Progenitor cell of endocrine pancreas (in vitro differentiated cells): ENCODE results near the gene STX8. TPM values are rescaled to one million over a fixed set of nuclear protein-coding genes. Genes with fewer than 3 reads are reported as not detected.

ENCODE experiments used
- DNase-seq: peaks from one replicate; pipeline ENCODE4 v3.0.0; 2021; ENCODE audit warnings: low spot score; ENCODE audit not compliant: unreplicated experiment
- H3K27ac Mint-ChIP-seq: 2 replicates; pipeline ENCODE4 v1.8.0; 2021; ENCODE audit warnings: mild to moderate bottlenecking, moderate library complexity, mixed read lengths
- H3K27me3 Mint-ChIP-seq: 2 replicates; pipeline ENCODE4 v1.8.0; 2021; ENCODE audit warnings: mixed read lengths
- H3K36me3 Mint-ChIP-seq: 2 replicates; pipeline ENCODE4 v1.8.0; 2022; ENCODE audit warnings: mixed read lengths; ENCODE audit not compliant: insufficient read depth
- H3K4me1 Mint-ChIP-seq: 2 replicates; pipeline ENCODE4 v1.8.0; 2021; ENCODE audit warnings: low read depth, mixed read lengths
- H3K4me3 Mint-ChIP-seq: 2 replicates; pipeline ENCODE4 v1.8.0; 2021; ENCODE audit warnings: low read depth, mild to moderate bottlenecking, moderate library complexity, mixed read lengths
- H3K9me3 Mint-ChIP-seq: 2 replicates; pipeline ENCODE4 v1.8.0; 2021; ENCODE audit warnings: low read depth, mixed read lengths
- total RNA-seq: library from RNA; stranded (reverse); gene quantifications from 2 replicates; pipeline ENCODE4 v1.2.1, GENCODE V29; 2021
- TF ChIP-seq, protein P1 (sequence below): fragments of 200-600 bp; sonication (generic); IDR thresholded peaks from one replicate; pipeline ENCODE4 v1.5.0; 2021; ENCODE audit warnings: antibody characterized with exemption, mild to moderate bottlenecking; ENCODE audit not compliant: unreplicated experiment

Gene STX8
- total RNA-seq, 1 donor from 2014 or later: 63.4 TPM

DNA sequence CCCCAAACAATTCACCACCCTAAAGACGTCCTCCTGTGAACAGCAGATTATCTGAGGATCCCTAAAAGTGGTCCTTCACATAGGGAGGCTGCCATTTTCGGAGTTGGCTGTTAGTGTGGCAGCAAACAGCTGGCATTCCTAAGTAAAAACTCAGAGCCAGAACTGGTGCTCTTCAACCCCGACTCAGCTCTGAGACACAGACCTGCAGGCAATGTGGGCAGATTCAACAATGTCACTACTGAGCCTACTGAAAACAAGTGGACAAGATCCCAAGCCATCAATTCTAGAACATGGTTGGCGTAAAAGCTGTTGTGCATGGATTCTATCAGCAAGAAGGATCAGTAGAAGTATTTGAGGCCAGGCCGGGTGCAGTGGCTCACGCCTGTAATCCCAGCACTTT, 307.1 kb downstream of the STX8 start:
- peaks cover 4% of the 10 kb centered on the region for H3K36me3 Mint-ChIP-seq

DNA sequence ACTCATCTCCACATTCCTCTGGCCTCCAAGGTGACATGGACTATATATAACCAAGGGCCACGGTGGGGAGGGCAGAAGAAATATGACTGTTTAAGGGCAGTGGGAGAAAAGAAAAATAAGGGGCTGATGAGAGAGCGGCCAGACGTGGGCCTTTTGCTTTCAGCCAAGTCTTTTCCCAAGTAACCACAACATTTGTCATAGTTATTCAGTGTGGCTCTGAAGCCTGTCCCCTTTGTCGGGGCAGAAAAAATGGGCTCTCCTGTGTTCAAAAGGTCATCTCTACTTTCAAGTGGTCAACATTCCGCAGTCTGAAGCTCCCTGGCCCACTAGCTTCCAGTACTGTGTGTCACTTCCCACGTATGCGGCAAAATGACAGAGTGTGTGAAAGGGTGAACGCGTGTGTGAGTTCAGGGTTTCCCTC, 308.9 kb downstream of the STX8 start:
- Mint-ChIP-seq H3K36me3 (peaks cover 4% of the 10 kb centered on the region), H3K27ac (no peak overlapping the region), H3K4me3 (no peak overlapping the region), H3K4me1 (peaks cover 2% of the 10 kb centered on the region), H3K9me3 (peaks cover 4% of the 10 kb centered on the region), H3K27me3 (no peaks in the 10 kb centered on the region)
- TF ChIP-seq, protein P1, sequence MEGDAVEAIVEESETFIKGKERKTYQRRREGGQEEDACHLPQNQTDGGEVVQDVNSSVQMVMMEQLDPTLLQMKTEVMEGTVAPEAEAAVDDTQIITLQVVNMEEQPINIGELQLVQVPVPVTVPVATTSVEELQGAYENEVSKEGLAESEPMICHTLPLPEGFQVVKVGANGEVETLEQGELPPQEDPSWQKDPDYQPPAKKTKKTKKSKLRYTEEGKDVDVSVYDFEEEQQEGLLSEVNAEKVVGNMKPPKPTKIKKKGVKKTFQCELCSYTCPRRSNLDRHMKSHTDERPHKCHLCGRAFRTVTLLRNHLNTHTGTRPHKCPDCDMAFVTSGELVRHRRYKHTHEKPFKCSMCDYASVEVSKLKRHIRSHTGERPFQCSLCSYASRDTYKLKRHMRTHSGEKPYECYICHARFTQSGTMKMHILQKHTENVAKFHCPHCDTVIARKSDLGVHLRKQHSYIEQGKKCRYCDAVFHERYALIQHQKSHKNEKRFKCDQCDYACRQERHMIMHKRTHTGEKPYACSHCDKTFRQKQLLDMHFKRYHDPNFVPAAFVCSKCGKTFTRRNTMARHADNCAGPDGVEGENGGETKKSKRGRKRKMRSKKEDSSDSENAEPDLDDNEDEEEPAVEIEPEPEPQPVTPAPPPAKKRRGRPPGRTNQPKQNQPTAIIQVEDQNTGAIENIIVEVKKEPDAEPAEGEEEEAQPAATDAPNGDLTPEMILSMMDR: no peak
- no peak for DNase-seq

More for the DNA sequence above, 307.1 kb downstream of the STX8 start:
- Mint-ChIP-seq H3K27me3 (no peaks in the 10 kb centered on the region), H3K4me1 (no peaks in the 10 kb centered on the region), H3K27ac (no peak overlapping the region), H3K9me3 (peaks cover 4% of the 10 kb centered on the region), H3K4me3 (no peak overlapping the region)
- TF ChIP-seq, protein P1: no peak
- no peak for DNase-seq

DNA sequence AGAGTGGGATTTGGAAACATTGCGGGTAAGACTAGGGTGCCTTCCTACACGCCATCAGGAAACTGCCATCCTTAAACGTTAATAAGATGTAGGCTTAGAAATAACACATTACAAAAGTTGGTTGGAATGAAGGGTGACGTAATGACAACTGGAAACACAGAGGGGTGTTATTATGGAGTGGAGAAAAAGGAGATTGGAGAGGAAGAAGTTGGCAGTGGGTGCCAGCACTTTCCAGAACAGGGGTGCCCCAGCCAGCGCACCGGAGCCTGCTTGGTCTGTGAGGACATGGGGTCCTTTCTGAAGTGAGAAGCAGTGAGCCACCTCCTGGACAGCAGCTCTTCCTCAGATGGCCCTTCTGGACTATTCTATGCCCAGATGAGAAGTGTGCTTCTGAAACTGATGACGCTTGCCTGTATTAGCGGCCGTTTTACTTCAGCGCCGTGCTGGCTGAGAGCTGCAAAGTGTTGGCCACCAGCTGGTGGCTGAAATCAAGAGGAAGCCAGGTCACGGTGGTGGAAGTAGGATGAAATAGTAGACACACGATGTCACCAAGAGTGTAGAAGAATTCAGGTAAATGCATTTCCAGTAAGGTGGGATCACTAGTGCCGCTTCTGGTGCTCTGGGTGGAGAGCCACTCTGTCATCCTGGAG, 309.5 kb downstream of the STX8 start:
- Mint-ChIP-seq H3K27ac (no peak overlapping the region), H3K4me3 (no peak overlapping the region), H3K36me3 (peaks cover 4% of the 10 kb centered on the region), H3K4me1 (peaks cover 8% of the 10 kb centered on the region), H3K27me3 (no peaks in the 10 kb centered on the region), H3K9me3 (peaks cover 4% of the 10 kb centered on the region)
- no peak for DNase-seq
- TF ChIP-seq, protein P1: no peak

DNA sequence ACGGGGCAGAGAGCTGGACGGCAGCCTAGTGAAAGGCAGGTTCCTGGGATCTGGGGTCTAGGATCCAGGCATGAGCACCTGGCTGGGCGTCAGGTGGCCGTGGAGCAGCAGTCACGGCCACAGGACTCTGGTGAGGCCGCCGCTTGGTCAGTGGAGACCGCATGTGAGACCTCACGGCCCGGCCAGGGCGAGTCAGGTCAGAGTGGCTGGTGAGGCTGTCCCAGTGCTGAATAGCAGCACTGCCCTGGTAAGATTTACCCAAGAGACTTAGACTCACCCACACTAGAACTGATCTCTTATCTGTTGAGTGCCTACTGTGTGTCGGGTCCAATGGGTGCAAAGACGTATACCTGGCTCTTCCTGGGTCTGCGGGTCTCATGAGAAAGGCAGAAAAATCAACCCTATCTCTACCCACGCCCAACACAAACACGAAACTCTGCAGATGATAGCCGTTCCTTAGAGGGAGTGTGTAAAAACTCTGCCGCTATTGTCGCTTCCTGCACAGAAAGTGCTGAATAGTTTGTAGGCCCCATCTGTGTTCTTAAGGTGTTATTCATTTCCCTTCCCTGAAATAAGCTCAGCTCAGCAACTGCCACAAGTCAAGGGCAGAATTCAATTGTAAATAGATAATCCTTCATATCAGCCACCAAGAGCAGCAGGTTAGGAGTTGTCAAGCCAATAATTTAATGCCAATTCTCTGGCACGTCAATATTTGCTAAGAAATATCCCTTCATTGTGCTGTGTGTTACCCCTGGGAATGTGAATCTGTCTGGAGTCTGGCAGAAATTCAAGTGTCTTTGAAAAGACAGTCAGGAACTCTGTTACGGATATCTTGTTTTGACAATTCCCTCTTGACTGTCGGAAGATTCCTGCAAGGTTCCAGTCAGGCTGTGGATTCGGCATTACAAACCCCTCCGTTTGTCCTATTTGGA, 314.3 kb downstream of the STX8 start:
- peaks cover 16% of the 10 kb centered on the region for H3K27me3 Mint-ChIP-seq
- H3K36me3 Mint-ChIP-seq: peaks cover 4% of the 10 kb centered on the region
- H3K9me3 Mint-ChIP-seq: peaks cover 4% of the 10 kb centered on the region

DNA sequence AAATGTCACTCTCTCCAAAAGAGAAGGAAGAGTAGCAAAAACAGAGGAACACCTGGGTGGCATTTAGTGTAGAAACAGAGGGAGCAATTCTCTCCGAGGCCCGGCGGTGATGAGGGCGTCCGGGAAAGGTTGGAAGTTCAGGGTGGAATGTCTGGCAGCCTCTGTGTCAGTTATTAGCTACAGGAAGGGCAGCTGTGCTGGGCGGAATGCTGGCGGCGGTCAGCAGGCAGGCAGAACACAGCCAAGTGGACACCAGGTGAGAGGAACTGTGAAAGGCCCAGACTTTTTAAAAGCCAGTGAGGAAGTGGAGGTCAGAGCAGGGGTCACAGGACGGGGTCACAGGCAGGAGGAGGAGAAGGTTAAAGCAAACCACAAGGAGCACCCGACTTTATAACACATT, 316.2 kb downstream of the STX8 start:
- TF ChIP-seq, protein P1: no peak
- H3K36me3 Mint-ChIP-seq: peaks cover 4% of the 10 kb centered on the region
- H3K9me3 Mint-ChIP-seq: peaks cover 4% of the 10 kb centered on the region
- peaks cover 28% of the 10 kb centered on the region for H3K27me3 Mint-ChIP-seq
- H3K4me3 Mint-ChIP-seq: no peak overlapping the region
- DNase-seq: no peak
- peak overlapping the region; percentile 41 for H3K27ac Mint-ChIP-seq
- peaks cover 41% of the 10 kb centered on the region for H3K4me1 Mint-ChIP-seq

More for the DNA sequence above, 314.3 kb downstream of the STX8 start:
- H3K4me3 Mint-ChIP-seq: no peak overlapping the region
- TF ChIP-seq, protein P1: no peak
- H3K27ac Mint-ChIP-seq: no peak overlapping the region
- peaks cover 39% of the 10 kb centered on the region for H3K4me1 Mint-ChIP-seq
- DNase-seq: no peak
